Esophagus (tissue), 2 donors: ENCODE results near the gene NLN. TPM values are rescaled to one million over a fixed set of nuclear protein-coding genes. Genes with fewer than 3 reads are reported as not detected.
"Not testable (repeated sequence)": the region's sequence is repeated elsewhere in the genome, so short reads cannot be mapped to it uniquely, and the experiment has no call there.

ENCODE experiments used
- H3K27ac ChIP-seq, 2 donors: one replicate each; pipeline ENCODE4 v1.5.1; 2013; ENCODE audit warnings: low read depth in 2 of 2, mild to moderate bottlenecking in 2 of 2, inconsistent platforms in 1 of 2, low read length in 1 of 2, moderate library complexity in 1 of 2
- H3K27me3 ChIP-seq, 2 donors: one replicate each; pipeline ENCODE4 v1.6.1; 2013; ENCODE audit warnings: low read length in 2 of 2, control low read depth in 1 of 2, mild to moderate bottlenecking in 1 of 2; ENCODE audit not compliant: insufficient read depth in 2 of 2, control insufficient read depth in 1 of 2
- H3K36me3 ChIP-seq, 2 donors: one replicate each; pipeline ENCODE4 v1.6.1; 2013; ENCODE audit warnings: low read length in 1 of 2; ENCODE audit not compliant: control insufficient read depth in 2 of 2, insufficient read depth in 2 of 2
- H3K4me1 ChIP-seq, 2 donors: one replicate each; pipeline ENCODE4 v1.6.1; 2013; ENCODE audit warnings: low read length in 1 of 2; ENCODE audit not compliant: control insufficient read depth in 2 of 2, insufficient read depth in 2 of 2
- H3K4me3 ChIP-seq, 2 donors: one replicate each; pipeline ENCODE4 v1.5.1; 2013; ENCODE audit warnings: low read length in 2 of 2, mild to moderate bottlenecking in 2 of 2, low read depth in 1 of 2, moderate library complexity in 1 of 2
- H3K9me3 ChIP-seq, 2 donors: one replicate each; pipeline ENCODE4 v1.6.1; 2013; ENCODE audit warnings: mild to moderate bottlenecking in 2 of 2, low read depth in 1 of 2, low read length in 1 of 2, moderate library complexity in 1 of 2; ENCODE audit not compliant: control insufficient read depth in 2 of 2, insufficient read depth in 1 of 2
- WGBS, 2 donors: extraction: QIAGEN DNeasy Blood & Tissue Kit; methylation state at CpG; one replicate each; pipeline ENCODE4 v1.1.7; 2013; 5-methylcytosine and 5-hydroxymethylcytosine counted together
- polyA plus RNA-seq, 2 donors: library from polyadenylated mRNA; stranded (reverse); fragments of 200-250 nt; gene quantifications; one replicate each; pipeline ENCODE4 v1.2.3, GENCODE V29; 2013
- donor health status: healthy with polysubstance abuse.
- donor health status: Bipolar disorder and iron deficiency.

Gene NLN
- polyA plus RNA-seq, 2 donors, result 2.3 to 6.0 TPM

DNA sequence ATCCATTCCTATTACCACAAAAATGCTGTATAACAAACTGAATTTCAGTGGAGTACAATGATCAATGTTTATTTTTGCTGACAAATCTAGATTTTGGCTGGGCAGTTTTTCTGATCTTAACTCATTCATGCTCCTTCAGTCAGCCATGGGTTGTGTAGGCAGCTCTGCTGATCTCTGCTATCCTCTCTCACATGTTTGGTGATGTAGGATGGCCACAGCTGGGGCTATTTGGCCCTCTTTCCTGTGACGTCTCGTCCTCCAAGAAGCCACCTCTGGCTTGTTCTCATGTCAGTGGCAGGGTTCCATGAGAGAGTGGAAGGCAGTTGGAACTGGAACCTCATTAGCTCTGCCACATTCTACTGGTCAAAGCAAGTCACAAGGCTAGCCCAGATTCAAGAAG, 8.9 kb downstream of the NLN start:
- H3K4me3 ChIP-seq, result no peak overlapping the region
- no peak overlapping the region for H3K27ac ChIP-seq
- H3K9me3 ChIP-seq, result no peaks in the 10 kb centered on the region
- H3K36me3 ChIP-seq, result no peaks in the 10 kb centered on the region
- H3K27me3 ChIP-seq, result no peaks in the 10 kb centered on the region
- WGBS, 2 donors, result 59 to 67% methylated on average over 2 of the region's 2 CpGs
- no peaks in the 10 kb centered on the region for H3K4me1 ChIP-seq

DNA sequence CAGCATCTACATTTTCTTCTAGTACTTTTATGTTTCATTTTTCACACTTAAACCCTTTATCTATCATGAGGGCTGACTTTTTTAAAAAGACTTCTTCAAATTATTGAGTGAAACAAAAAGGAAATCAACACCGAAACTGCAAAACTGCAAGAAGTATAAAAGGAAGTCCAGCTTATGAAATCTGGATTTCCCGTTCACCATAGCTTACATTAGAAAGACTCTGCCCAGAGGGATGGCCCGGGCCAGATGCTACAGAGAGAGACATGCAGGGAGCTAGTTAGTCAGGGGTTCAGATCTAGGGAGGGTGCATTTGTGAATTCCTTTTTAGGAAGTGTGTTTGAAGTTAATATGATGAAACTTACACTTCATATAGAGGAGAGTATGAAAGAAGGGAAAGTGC, 10.0 kb downstream of the NLN start:
- not testable (repeated sequence) for H3K4me3 ChIP-seq, H3K9me3 ChIP-seq, H3K27me3 ChIP-seq, H3K27ac ChIP-seq, H3K4me1 ChIP-seq, H3K36me3 ChIP-seq
- WGBS, 2 donors, result 89 to 92% methylated on average over 3 of the region's 3 CpGs

DNA sequence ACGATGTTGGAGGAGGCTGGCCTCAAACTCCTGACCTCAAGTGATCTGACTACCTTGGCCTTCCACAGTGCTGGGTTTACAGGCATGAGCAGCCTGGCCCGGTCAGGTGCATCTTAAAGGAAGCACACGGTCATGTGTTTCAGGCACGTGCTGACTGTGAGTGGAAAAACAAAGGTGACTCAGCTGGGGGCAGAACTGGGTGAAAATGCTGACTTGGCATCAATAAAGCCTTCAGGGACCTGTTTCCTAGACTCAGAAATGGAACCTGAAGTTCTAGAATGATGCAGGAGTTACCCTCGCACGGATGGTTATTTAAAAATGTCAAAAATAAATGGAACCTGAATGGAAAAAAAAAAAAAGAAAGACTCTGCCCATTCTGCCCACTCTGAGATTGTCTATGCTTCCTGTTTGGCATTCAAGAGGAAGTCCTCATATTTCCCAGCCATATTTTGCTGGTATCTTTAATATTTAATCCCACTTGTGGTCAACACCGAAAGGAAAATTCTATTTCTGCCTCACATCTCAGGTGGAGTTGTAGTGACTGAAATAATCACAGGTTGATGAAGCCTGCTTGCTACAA, 12.3 kb downstream of the NLN start:
- not testable (repeated sequence) for H3K4me1 ChIP-seq, H3K27ac ChIP-seq, H3K27me3 ChIP-seq, H3K36me3 ChIP-seq, H3K4me3 ChIP-seq, H3K9me3 ChIP-seq
- 64 to 66% methylated on average over 7 of the region's 7 CpGs for WGBS, 2 donors

DNA sequence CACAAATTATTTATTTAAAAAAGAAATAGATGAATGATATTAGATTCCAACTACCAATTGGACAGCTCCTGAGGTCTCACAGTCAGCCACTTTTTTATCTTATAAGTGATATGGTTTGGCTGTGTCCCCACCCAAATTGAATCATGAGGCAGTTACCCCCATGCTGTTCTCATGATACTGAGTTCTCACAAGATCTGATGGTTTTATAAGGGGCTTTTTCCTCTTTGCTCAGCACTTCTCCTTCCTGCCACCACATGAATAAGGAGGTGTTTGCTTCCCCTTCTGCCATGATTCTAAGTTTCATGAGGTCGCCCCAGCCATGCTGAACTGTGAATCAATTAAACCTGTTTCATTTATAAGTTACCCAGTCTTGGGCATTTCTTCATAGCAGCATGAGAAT, 12.9 kb downstream of the NLN start:
- Histone ChIP-seq H3K27ac (no peak overlapping the region), H3K36me3 (no peaks in the 10 kb centered on the region), H3K4me1 (no peaks in the 10 kb centered on the region), H3K4me3 (no peak overlapping the region), H3K9me3 (no peaks in the 10 kb centered on the region), H3K27me3 (no peaks in the 10 kb centered on the region)
- WGBS, 2 donors, result 77 to 89% methylated on average over 1 of the region's 1 CpG

DNA sequence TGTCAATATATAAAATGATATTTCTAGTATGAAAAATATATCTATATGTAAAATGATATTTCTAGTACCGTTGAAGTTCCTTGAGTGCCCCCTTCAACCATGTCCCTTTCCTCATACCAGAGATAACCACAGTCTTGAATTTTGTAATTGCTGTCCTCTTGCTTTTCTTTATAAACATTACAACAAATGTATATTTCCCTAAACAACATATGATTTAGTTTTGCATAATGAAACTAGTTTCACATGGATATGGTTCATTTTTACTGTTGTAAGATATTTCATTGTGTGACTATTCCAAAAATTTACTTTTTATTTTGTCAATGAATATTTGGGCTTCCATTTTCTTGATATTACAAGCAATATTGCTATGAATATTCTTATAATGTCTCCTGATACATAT, 14.0 kb downstream of the NLN start:
- no peaks in the 10 kb centered on the region for H3K27me3 ChIP-seq
- no peak overlapping the region for H3K27ac ChIP-seq
- no peak overlapping the region for H3K4me3 ChIP-seq
- no peaks in the 10 kb centered on the region for H3K9me3 ChIP-seq
- WGBS, 2 donors, result 90 to 96% methylated on average over 1 of the region's 1 CpG
- H3K4me1 ChIP-seq, result no peaks in the 10 kb centered on the region
- H3K36me3 ChIP-seq, result no peaks in the 10 kb centered on the region

DNA sequence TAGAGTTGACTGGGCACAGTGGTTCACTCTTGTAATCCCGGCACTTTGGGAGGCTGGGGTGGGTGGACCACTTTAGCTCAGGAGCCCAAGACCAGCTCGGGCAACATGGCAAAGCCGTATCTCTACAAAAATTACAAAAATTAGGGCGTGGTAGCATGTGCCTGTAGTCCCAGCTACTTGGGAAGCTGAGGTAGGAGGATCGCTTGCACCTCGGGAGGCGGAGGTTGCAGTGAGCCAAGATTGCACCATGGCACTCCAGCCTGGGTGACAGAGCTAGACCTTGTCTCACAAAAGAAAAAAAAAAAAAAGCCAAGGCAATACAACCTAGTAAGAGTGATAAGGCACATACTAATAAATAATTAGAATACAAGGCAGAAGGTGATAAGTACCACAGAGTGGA, 15.8 kb downstream of the NLN start:
- no peaks in the 10 kb centered on the region for H3K4me1 ChIP-seq
- no peaks in the 10 kb centered on the region for H3K9me3 ChIP-seq
- H3K4me3 ChIP-seq, result no peak overlapping the region
- WGBS, 2 donors, result 87 to 89% methylated on average over 7 of the region's 7 CpGs
- H3K27me3 ChIP-seq, result no peaks in the 10 kb centered on the region
- no peaks in the 10 kb centered on the region for H3K36me3 ChIP-seq
- H3K27ac ChIP-seq, result no peak overlapping the region

DNA sequence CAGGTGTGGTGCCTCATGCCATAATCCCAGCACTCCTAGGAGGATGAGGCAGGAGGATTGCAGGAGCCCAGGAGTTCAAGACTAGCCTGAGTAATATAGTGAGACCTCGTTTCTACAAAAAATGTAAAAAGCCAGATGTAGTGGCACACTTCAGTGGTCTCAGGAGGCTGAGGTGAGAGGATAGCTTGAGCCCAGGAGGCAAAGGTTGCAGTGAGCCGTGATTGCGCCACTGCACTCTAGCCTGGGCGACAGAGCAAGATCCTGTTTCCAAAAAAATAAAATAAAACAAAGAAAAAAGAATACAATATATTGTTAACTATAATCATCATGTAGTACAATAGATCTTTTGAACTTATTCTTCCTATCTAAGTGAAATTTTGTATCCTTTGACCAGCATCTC, 16.3 kb downstream of the NLN start:
- Histone ChIP-seq H3K36me3 (no peaks in the 10 kb centered on the region), H3K4me1 (no peaks in the 10 kb centered on the region), H3K4me3 (no peak overlapping the region), H3K9me3 (no peaks in the 10 kb centered on the region), H3K27me3 (no peaks in the 10 kb centered on the region), H3K27ac (no peak overlapping the region)
- WGBS, 2 donors, result 89 to 90% methylated on average over 4 of the region's 4 CpGs

DNA sequence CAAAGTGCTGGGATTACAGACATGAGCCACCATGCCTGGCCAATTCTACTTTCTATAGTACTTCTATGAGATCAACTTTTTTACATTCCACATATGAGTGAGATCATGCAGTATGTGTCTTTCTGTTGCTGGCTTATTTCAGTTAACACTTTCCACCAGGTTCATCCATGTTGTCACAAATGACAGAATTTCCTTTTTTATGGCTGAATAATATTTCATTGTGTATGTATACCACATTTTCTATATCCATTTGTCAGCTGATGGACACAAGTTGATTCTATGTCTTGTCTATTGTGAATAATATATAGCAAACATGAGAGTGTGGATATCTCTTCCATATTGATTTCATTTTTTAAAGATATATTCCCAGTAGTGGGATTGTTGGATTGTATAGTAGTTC, 17.2 kb downstream of the NLN start:
- Histone ChIP-seq H3K9me3 (no peaks in the 10 kb centered on the region), H3K4me3 (no peak overlapping the region), H3K36me3 (no peaks in the 10 kb centered on the region), H3K27me3 (no peaks in the 10 kb centered on the region), H3K27ac (no peak overlapping the region), H3K4me1 (no peaks in the 10 kb centered on the region)

DNA sequence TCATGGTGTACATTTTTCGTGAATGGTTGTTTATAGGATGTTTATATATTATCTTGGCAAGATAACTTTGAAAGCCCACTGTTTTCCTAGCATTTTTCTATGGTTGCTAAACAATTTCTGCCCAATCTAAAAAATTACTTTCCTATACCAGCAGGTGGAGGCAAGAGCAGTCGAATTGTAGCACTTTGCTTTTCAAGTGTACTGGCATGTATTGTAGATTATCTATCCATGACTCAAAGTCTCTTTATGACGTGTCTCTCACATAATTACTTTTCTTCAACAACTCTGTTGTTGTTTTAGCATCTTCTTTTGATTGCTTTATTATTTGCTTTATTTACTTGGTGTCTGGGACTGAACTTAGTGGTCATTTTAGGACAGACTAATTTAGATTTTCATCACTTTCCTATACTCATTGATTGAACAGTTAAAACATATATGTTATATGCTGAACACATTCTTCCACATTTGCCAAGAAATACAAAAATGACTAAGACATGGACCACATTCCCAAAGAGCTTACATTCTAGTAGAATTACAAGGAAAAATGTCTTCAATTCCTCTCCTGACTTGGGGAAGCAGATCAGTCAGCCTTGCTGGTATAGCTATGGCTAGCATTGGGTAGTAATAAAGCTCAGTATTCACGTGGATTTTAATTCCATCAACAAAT, 20.7 kb downstream of the NLN start:
- H3K4me1 ChIP-seq, result no peaks in the 10 kb centered on the region
- no peak overlapping the region for H3K4me3 ChIP-seq
- 27 to 31% methylated on average over 4 of the region's 4 CpGs for WGBS, 2 donors
- no peaks in the 10 kb centered on the region for H3K27me3 ChIP-seq
- H3K27ac ChIP-seq, result no peak overlapping the region
- no peaks in the 10 kb centered on the region for H3K36me3 ChIP-seq
- H3K9me3 ChIP-seq, result no peaks in the 10 kb centered on the region

DNA sequence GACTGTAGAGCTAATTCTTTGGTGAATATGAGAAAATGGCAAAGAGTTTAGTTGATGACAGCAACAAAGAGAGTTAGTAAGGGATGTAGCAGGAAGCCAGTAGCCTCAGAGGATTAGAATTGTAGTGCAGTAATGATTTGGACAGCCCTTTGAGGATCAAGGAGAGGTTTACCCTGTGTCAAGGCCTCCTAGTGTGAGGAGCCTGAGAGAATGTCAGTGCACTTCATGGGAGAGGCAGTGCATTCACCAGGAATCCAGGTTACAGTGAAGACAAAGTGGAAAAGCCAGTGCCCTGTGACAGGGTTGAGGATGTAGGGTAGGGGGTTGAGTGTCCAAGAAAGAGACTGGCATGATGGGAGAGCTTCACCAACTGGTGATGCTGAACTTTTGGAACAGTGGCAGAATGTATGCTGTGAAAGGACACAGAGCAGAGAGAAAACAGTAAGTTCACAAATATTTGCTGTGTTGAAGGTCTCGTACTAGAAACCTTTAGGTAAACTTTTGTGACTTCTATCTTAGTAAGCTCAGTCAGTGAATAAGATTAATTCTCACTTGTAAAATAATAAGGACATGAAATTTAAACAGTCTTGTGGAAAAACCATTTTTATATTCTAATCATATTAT, 27.3 kb downstream of the NLN start:
- WGBS, 2 donors, result 91 to 96% methylated on average over 1 of the region's 1 CpG
- H3K9me3 ChIP-seq, result no peaks in the 10 kb centered on the region

More for the DNA sequence above, 27.3 kb downstream of the NLN start:
- Histone ChIP-seq H3K4me1 (no peaks in the 10 kb centered on the region), H3K27ac (no peak overlapping the region), H3K27me3 (no peaks in the 10 kb centered on the region), H3K4me3 (no peak overlapping the region), H3K36me3 (no peaks in the 10 kb centered on the region)
